HUDEP-2 (cell line): ENCODE results near the gene PLA2G2C.
A peak's percentile ranks its signal among the peaks of the same experiment; 100 is the strongest.
"Not testable (repeated sequence)": the region's sequence is repeated elsewhere in the genome, so short reads cannot be mapped to it uniquely, and the experiment has no call there.

ENCODE experiments used
- DNase-seq, 76 experiments: peaks; one replicate each; lab custom pipeline; 2025; ENCODE audit not compliant: unreplicated experiment in 76 of 76; lab: John Stamatoyannopoulos, UW

Gene PLA2G2C

GRCh38 chr1:20185834-20186782 lies at the start of gene PLA2G2C, which contains the start of gene UBXN10:
PLA2G2C (minus strand) TSS chr1:20186518; CDS start chr1:20177363, 9,155 bp downstream.
UBXN10 (plus strand) TSS chr1:20186096; CDS start chr1:20190562, 4,466 bp downstream.
- DNase-seq: peak in 74 of 76 experiments; percentile 18 to 90 (median 75)

- no peak for DNase-seq
These were observed 48.6 kb upstream of the PLA2G2C start for GRCh38 chr1:20234788-20235535.

- no peak for DNase-seq
These were observed 47.5 kb upstream of the PLA2G2C start for GRCh38 chr1:20233866-20234265.

- DNase-seq: peak in 12 of 76 experiments; percentile 3 to 44 (median 19)
These were observed 47.1 kb upstream of the PLA2G2C start for GRCh38 chr1:20233394-20233793.

GRCh38 chr1:20232564-20232963 lies 46.2 kb upstream of the PLA2G2C start:
- DNase-seq: not testable (repeated sequence)

- DNase-seq: no peak
These were observed 42.9 kb upstream of the PLA2G2C start for GRCh38 chr1:20229171-20229570.

- no peak for DNase-seq
These were observed 42.1 kb upstream of the PLA2G2C start for GRCh38 chr1:20228314-20228825.

- DNase-seq: no peak
These were observed 41.4 kb upstream of the PLA2G2C start for GRCh38 chr1:20227704-20228103.

GRCh38 chr1:20224546-20224945 lies 38.2 kb upstream of the PLA2G2C start:
- no peak for DNase-seq

DNA sequence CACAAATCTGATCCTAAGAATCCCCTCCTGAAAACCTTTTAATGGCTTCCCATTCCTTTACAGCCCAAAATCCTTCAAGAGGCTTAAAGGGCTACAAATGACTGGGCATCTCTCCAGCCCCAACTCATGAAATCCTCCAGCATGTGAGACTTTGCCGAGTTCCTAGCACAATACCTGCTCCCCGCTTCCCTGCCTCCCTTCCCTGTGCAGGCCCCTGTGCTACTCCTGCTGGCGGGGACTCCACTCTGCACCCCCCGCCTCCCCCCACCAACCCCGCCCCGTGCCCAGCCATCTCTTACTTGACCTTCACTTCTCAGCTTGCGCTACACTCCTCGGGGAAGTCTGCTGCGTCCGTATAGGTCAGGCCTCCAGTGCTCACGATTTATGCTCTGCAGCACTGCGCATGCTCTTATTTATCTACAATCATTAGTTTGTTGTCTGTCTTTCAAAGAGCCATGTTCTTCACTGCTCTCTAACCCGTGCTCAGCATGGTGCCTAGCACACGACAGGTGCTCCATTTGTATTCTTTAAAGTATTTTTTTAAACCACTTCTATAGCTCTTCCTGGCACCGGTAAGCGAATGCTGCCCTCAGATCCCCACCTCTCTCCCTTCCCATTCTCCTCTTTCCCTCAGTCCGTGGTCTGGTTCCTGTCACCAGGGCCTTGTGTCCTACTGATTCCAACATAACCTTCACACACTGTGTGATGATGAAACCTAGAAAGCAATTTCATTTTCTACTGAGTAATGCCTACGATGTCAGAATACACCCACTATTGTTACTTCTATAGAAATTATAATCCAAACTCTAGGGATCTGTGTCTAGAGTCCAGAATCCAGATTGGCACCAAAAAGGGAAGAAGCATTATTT lies 37.5 kb upstream of the PLA2G2C start:
- DNase-seq: no peak

DNA sequence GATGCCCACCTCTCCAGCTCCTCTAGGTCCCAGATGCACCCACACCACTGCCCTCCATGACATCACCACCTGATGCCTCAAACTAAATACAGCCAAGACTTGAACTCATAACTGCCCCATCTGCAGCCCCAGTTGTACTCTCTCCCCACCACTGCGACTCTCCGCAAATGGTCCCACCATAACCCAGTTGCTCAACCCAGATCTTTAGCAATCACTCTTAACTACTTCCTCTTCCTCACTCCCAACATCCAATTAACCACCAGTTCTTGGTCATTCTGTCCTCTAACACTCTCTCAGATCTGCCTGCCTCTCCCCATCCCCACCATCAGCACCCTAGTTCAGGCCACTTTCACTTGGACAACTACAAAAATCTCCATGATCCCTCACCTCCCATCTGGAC lies 36.8 kb upstream of the PLA2G2C start:
- DNase-seq: no peak

GRCh38 chr1:20220036-20220435 lies 33.7 kb upstream of the PLA2G2C start:
- DNase-seq: no peak

DNA sequence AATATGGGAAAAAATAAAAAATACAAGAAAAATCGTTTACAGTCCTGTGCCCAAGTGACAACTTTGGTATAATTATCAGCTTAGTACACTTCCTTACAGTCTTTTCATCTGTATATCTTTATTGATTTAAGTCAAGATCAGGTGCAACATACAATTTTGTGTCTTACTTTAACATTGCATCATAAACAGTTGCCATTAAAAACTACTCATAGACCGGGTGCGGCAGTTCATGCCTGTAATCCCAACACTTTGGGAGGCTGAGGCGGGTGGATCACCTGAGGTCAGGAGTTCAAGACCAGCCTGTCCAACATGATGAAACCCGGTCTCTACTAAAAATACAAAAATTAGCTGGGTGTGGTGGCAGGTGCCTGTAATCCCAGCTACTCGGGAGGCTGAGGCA lies 32.7 kb upstream of the PLA2G2C start:
- DNase-seq: not testable (repeated sequence)

DNA sequence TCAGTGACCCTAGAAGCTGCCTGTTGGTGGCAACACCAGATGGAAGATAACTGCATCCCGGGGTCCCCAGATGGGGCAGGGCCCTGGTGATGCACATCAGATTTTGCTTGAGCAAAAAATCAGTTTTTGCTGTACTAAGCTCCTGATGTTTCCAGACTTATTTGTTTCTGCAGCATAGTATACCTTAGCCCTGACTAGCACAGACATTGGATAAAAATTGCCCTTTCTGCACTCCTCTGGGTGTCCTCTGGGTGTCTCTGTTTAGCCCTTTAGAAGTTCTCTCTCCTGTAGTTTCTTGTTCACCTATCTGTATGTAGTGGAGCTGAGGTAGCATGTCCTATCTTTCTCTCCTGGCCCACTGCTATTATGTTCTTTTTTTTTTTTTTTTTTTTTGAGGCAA lies 30.3 kb upstream of the PLA2G2C start:
- DNase-seq: peak in 20 of 76 experiments; percentile 3 to 50 (median 23)

DNA sequence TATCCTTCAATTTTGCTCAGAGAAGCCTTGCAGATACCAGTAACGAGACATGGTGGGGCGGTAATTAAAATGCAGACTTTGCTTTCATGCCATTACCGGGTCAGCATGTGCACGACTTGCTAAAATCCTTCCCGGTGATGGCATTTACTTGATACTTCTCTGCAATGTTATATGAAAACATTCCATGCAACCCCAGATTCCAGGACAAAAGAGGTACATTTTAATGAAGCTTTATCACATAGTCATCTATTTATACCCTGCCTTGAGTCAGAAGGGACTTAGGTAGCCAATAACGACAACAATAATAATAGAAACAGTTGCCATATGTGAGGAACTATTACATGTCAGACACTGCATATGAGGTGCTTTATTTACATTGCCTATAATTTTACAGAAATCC lies 29.4 kb upstream of the PLA2G2C start:
- DNase-seq: no peak

- peak in 66 of 76 experiments; percentile 5 to 77 (median 48) for DNase-seq
These were observed 26.5 kb upstream of the PLA2G2C start for GRCh38 chr1:20212685-20213331.

DNA sequence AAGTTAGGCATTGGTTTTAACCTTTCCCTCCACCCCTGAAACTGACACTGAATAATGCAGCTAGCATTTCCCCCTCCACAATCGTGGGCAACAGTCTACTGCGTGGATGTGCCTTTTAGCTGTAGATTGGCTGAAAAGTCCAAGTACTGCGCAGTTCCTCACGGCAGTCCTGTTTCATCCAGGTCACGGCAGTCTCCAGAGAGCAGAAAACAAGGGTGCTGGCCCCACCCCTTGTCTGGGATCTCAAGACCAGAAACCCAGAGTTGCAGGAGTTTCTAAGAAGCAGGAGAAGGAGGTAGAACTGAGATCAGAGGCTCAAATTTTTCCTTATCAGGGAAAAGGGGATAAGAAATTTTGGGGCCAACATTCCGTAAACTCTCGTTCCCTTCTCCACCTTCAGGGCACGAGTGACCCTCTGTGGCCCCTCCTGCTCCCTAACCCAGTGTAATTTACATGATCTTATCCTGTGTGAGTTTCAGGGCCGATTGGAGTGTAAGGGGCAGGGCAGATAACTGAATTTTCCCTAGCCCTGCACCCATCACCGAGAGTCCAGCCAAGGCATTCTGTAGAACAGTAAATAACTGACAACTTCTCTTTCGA lies 25.9 kb upstream of the PLA2G2C start:
- peak in 3 of 76 experiments; percentile 26 to 36 (median 28) for DNase-seq

- no peak for DNase-seq
These were observed 25.2 kb upstream of the PLA2G2C start for GRCh38 chr1:20211511-20211931.

DNA sequence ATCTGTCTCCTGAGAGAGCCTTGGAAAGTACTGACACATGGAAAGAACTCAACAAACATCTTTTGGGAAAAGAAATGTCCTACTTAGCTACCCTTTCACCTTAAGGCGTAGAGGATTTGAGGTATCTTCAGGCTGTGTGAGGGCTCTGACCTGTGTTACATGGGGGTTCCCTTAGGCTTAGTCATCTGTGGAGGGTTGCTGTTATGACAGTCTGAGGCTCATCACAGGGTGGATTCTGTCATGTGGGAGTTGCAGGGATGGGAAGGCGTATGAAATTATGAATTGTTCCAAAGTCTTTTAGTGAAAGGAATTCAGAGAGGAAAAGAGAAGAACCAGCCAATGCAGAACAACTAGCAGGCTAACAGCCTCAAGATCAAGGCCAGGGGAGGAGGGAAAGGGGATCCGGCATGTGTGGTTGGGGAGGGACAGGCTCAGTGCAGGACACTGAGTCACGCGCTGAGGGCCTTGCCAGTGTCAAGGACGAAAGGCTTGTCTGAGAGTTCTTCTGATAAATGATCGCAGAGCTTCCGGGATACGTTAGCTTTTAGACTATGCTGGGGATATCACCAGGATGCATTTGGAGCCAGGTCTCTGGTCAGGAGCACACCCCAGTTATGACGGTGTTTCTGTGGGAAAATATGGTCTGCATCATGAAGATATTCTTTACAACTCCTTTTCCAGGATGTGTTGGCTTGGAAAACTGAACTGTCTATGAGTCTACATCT lies 24.6 kb upstream of the PLA2G2C start:
- no peak for DNase-seq
